ENCODE data around the gene CNTNAP5. TPM values are rescaled to one million over a fixed set of nuclear protein-coding genes. Genes with fewer than 3 reads are reported as not detected.

Gene CNTNAP5
- total and polyA plus RNA-seq, 2 experiments from 2014 or later, result 0.28 TPM; not detected in 1

GRCh38 chr2:124886216-124886615, 861.1 kb downstream of the CNTNAP5 start:
- no peak overlapping the region for H3K27ac ChIP-seq
- no peaks in the 10 kb centered on the region for H3K36me3 ChIP-seq (replicated peaks; ENCODE audit: insufficient read depth, low read depth)
- no peak for TF ChIP-seq CTCF (IDR thresholded peaks at IDR 0.05; ENCODE audit: poor library complexity)
- TF ChIP-seq EZH2 (IDR thresholded peaks at IDR 0.05; ENCODE audit: borderline replicate concordance), result no peak
- TF ChIP-seq EZH2phosphoT487 (IDR thresholded peaks at IDR 0.05; ENCODE audit: low read depth, severe bottlenecking, unreplicated experiment), result no peak
- no peaks in the 10 kb centered on the region for H3K27me3 ChIP-seq
- no peaks in the 10 kb centered on the region for H3K4me1 ChIP-seq (ENCODE audit: insufficient read depth)
- H3K4me3 ChIP-seq, result no peak overlapping the region
- H3K9me2 ChIP-seq (replicated peaks; ENCODE audit: insufficient read depth), result no peaks in the 10 kb centered on the region
- H3K79me2 ChIP-seq, result no peaks in the 10 kb centered on the region
- H3K4me2 ChIP-seq, result no peak overlapping the region
- H3K9me3 ChIP-seq (ENCODE audit: low read depth), result no peaks in the 10 kb centered on the region
- DNase-seq (ENCODE audit: low spot score), result no peak
- no peaks in the 10 kb centered on the region for H4K20me1 ChIP-seq (ENCODE audit: insufficient read depth, poor library complexity, severe bottlenecking)
- no peak overlapping the region for H2AFZ ChIP-seq

GRCh38 chr2:124887466-124887865, 862.4 kb downstream of the CNTNAP5 start:
- WGBS (ENCODE audit: low lambda C conversion rate, missing lambda C conversion rate), result 67% methylated on average over 3 of the region's 3 CpGs
- no peaks in the 10 kb centered on the region for H3K27me3 ChIP-seq
- H3K4me2 ChIP-seq, result no peak overlapping the region
- H3K27ac ChIP-seq, result no peak overlapping the region
- no peaks in the 10 kb centered on the region for H3K36me3 ChIP-seq (replicated peaks; ENCODE audit: insufficient read depth, low read depth)
- DNase-seq (ENCODE audit: low spot score), result no peak
- no peaks in the 10 kb centered on the region for H3K79me2 ChIP-seq
- TF ChIP-seq EZH2phosphoT487 (IDR thresholded peaks at IDR 0.05; ENCODE audit: low read depth, severe bottlenecking, unreplicated experiment) (no peak), CTCF (IDR thresholded peaks at IDR 0.05; ENCODE audit: poor library complexity) (no peak), EZH2 (IDR thresholded peaks at IDR 0.05; ENCODE audit: borderline replicate concordance) (no peak)
- no peak overlapping the region for H2AFZ ChIP-seq
- no peak overlapping the region for H3K4me3 ChIP-seq
- H3K9me3 ChIP-seq (ENCODE audit: low read depth), result no peaks in the 10 kb centered on the region
- H3K9me2 ChIP-seq (replicated peaks; ENCODE audit: insufficient read depth), result no peaks in the 10 kb centered on the region
- no peaks in the 10 kb centered on the region for H4K20me1 ChIP-seq (ENCODE audit: insufficient read depth, poor library complexity, severe bottlenecking)
- no peaks in the 10 kb centered on the region for H3K4me1 ChIP-seq (ENCODE audit: insufficient read depth)

- H3K4me1 ChIP-seq (ENCODE audit: insufficient read depth), result no peaks in the 10 kb centered on the region
- no peaks in the 10 kb centered on the region for H3K36me3 ChIP-seq (replicated peaks; ENCODE audit: insufficient read depth, low read depth)
- no peaks in the 10 kb centered on the region for H3K27me3 ChIP-seq
- no peaks in the 10 kb centered on the region for H3K9me2 ChIP-seq (replicated peaks; ENCODE audit: insufficient read depth)
- H3K79me2 ChIP-seq, result no peaks in the 10 kb centered on the region
- H3K27ac ChIP-seq, result no peak overlapping the region
- H4K20me1 ChIP-seq (ENCODE audit: insufficient read depth, poor library complexity, severe bottlenecking), result no peaks in the 10 kb centered on the region
- H3K4me2 ChIP-seq, result no peak overlapping the region
- no peak overlapping the region for H3K4me3 ChIP-seq
- no peak overlapping the region for H2AFZ ChIP-seq
- TF ChIP-seq EZH2 (IDR thresholded peaks at IDR 0.05; ENCODE audit: borderline replicate concordance), result no peak
- TF ChIP-seq EZH2phosphoT487 (IDR thresholded peaks at IDR 0.05; ENCODE audit: low read depth, severe bottlenecking, unreplicated experiment), result no peak
- DNase-seq (ENCODE audit: low spot score), result no peak
- H3K9me3 ChIP-seq (ENCODE audit: low read depth), result no peaks in the 10 kb centered on the region
- 100% methylated on average over 1 of the region's 1 CpG for WGBS (ENCODE audit: low lambda C conversion rate, missing lambda C conversion rate)
Observed at GRCh38 chr2:124888431-124888830, 863.3 kb downstream of the CNTNAP5 start.

GRCh38 chr2:124894199-124894598, 869.1 kb downstream of the CNTNAP5 start:
- Histone ChIP-seq H3K27ac (no peak overlapping the region), H3K79me2 (no peaks in the 10 kb centered on the region), H2AFZ (no peak overlapping the region), H3K27me3 (no peaks in the 10 kb centered on the region), H3K4me3 (no peak overlapping the region), H3K9me3 (ENCODE audit: low read depth) (no peaks in the 10 kb centered on the region), H4K20me1 (ENCODE audit: insufficient read depth, poor library complexity, severe bottlenecking) (no peaks in the 10 kb centered on the region), H3K36me3 (replicated peaks; ENCODE audit: insufficient read depth, low read depth) (no peaks in the 10 kb centered on the region), H3K4me1 (ENCODE audit: insufficient read depth) (no peaks in the 10 kb centered on the region), H3K9me2 (replicated peaks; ENCODE audit: insufficient read depth) (no peaks in the 10 kb centered on the region), H3K4me2 (no peak overlapping the region)
- WGBS (ENCODE audit: low lambda C conversion rate, missing lambda C conversion rate), result 88% methylated on average over 2 of the region's 2 CpGs
- DNase-seq (ENCODE audit: low spot score), result no peak
- TF ChIP-seq EZH2 (IDR thresholded peaks at IDR 0.05; ENCODE audit: borderline replicate concordance), result no peak
- no peak for TF ChIP-seq EZH2phosphoT487 (IDR thresholded peaks at IDR 0.05; ENCODE audit: low read depth, severe bottlenecking, unreplicated experiment)
